BE2C (cell line): ENCODE measurements around the gene OTP.

Experiments
- DNase-seq: peaks from one replicate; pipeline ENCODE4 v3.0.0-alpha.2; 2020
- H3K27me3 ChIP-seq: fragments of 250-450 bp; sonication (Bioruptor Pico); 2 replicates; pipeline ENCODE4 v1.5.1; 2020; ENCODE audit warnings: mild to moderate bottlenecking
- H3K36me3 ChIP-seq: fragments of 250-450 bp; sonication (Bioruptor Pico); 2 replicates; pipeline ENCODE4 v1.5.1; 2020; ENCODE audit warnings: mild to moderate bottlenecking
- H3K4me1 ChIP-seq: fragments of 250-450 bp; sonication (Bioruptor Pico); 2 replicates; pipeline ENCODE4 v1.5.1; 2020
- H3K4me3 ChIP-seq: 2 replicates; pipeline ENCODE4 v1.5.1; 2011; ENCODE audit warnings: low read depth, low read length
- H3K9me3 ChIP-seq: fragments of 250-450 bp; sonication (Bioruptor Pico); 2 replicates; pipeline ENCODE4 v1.5.1; 2020
- TF ChIP-seq, protein P1 (sequence below): IDR thresholded peaks from 2 replicates; pipeline ENCODE4 v1.5.1; 2012; ENCODE audit warnings: mild to moderate bottlenecking, low read depth, low read length

OTP gene

GRCh38 chr5:77645158-77645994 lies 6.9 kb upstream of the OTP start:
- H3K27me3 ChIP-seq = peaks cover 81% of the 10 kb centered on the region
- DNase-seq = peak; percentile 74

DNA sequence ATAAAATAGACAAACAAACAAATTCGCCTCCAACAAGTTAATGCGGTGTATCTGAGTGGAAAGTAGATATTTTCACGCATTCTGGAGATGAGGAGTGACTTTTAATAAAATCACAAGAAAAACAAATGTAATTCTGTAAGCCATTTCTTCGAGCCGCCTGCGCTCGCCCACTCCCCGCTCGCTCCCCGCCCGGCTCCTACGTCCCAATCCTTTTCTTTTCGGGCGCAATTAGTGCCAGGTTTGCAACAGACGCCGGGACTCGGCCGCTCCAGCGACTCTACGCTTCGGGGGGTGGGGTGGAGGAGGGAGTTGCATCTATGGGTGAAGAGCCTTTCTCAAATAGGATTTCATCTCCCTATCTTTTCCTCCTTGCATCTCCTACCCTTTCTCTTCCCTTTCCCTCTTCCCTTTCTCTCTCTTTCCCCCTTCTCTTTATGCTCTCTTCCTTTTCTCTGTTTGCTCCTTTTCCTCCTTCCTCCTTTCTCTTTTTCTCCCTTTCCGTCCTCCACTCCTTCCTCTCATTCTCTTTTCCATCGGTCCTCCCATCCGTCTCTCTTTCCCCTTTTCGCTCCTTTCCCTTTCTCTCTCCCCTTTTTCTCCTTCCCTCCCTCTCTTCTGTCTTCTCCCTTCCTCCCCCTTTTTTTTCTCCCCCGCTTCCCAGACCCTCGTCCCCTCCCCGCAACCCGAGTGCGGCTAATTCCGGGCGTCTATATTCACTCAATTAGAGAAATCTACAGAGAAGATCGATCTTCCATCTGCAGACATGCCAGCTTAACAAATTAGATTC lies 6.1 kb upstream of the OTP start:
- no peaks in the 10 kb centered on the region for H3K36me3 ChIP-seq
- TF ChIP-seq, protein P1, sequence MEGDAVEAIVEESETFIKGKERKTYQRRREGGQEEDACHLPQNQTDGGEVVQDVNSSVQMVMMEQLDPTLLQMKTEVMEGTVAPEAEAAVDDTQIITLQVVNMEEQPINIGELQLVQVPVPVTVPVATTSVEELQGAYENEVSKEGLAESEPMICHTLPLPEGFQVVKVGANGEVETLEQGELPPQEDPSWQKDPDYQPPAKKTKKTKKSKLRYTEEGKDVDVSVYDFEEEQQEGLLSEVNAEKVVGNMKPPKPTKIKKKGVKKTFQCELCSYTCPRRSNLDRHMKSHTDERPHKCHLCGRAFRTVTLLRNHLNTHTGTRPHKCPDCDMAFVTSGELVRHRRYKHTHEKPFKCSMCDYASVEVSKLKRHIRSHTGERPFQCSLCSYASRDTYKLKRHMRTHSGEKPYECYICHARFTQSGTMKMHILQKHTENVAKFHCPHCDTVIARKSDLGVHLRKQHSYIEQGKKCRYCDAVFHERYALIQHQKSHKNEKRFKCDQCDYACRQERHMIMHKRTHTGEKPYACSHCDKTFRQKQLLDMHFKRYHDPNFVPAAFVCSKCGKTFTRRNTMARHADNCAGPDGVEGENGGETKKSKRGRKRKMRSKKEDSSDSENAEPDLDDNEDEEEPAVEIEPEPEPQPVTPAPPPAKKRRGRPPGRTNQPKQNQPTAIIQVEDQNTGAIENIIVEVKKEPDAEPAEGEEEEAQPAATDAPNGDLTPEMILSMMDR = no peak
- no peaks in the 10 kb centered on the region for H3K9me3 ChIP-seq
- peak overlapping the region; percentile 2; the same call in 1 of the 2 replicates for H3K4me3 ChIP-seq
- no peaks in the 10 kb centered on the region; the same call in 1 of the 2 replicates for H3K4me1 ChIP-seq
- peaks cover 85% of the 10 kb centered on the region for H3K27me3 ChIP-seq
- no peak for DNase-seq

More at GRCh38 chr5:77645158-77645994, 6.9 kb upstream of the OTP start:
- no peaks in the 10 kb centered on the region for H3K36me3 ChIP-seq
- TF ChIP-seq, protein P1 = peak; percentile 29; the same call in 1 of the 2 replicates
- no peaks in the 10 kb centered on the region; the same call in 1 of the 2 replicates for H3K4me1 ChIP-seq
- no peaks in the 10 kb centered on the region for H3K9me3 ChIP-seq
- H3K4me3 ChIP-seq = peak overlapping the region; percentile 53

DNA sequence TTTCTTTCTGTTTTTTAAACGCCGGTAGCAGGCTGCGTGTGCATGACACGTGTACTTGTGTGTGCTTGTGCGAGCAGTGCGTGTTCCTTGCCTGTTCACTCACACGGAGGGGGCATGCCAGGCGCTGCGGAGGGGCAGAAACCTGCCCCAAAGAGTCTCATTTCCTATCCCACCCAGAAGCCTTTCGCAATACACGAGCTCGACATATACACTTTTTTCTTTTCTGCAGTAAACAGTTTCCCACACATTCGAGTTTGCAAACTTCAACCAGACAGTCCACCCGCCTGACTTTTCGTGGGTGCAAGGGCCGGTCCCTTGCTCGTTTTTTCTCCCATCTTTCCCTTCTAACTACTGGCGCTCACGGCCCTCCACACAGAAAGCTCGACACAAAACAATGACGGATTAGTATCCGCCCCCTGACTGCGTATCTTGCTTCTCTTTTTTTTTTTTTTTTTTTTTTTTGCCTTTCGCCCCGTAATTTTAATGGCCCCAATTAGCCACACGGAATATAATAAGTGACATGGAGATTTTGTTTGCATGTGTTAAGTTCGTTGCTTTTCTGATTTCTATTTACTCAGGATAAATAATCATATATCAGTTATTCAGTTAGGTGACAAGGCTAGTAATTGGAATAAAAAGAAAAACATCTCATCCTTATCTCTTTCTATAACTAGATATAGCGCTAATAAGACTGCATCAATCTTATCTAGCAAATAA lies 5.3 kb upstream of the OTP start:
- Histone ChIP-seq H3K4me1 (no peaks in the 10 kb centered on the region; the same call in 1 of the 2 replicates), H3K36me3 (no peaks in the 10 kb centered on the region), H3K27me3 (peaks cover 93% of the 10 kb centered on the region), H3K4me3 (no peak overlapping the region), H3K9me3 (no peaks in the 10 kb centered on the region)
- TF ChIP-seq, protein P1 = no peak
- DNase-seq = no peak

GRCh38 chr5:77642738-77643653 lies 4.5 kb upstream of the OTP start:
- DNase-seq = no peak
- Histone ChIP-seq H3K27me3 (peaks cover 97% of the 10 kb centered on the region), H3K36me3 (no peaks in the 10 kb centered on the region), H3K9me3 (no peaks in the 10 kb centered on the region), H3K4me3 (no peak overlapping the region), H3K4me1 (no peaks in the 10 kb centered on the region; the same call in 1 of the 2 replicates)
- TF ChIP-seq, protein P1 = no peak

DNA sequence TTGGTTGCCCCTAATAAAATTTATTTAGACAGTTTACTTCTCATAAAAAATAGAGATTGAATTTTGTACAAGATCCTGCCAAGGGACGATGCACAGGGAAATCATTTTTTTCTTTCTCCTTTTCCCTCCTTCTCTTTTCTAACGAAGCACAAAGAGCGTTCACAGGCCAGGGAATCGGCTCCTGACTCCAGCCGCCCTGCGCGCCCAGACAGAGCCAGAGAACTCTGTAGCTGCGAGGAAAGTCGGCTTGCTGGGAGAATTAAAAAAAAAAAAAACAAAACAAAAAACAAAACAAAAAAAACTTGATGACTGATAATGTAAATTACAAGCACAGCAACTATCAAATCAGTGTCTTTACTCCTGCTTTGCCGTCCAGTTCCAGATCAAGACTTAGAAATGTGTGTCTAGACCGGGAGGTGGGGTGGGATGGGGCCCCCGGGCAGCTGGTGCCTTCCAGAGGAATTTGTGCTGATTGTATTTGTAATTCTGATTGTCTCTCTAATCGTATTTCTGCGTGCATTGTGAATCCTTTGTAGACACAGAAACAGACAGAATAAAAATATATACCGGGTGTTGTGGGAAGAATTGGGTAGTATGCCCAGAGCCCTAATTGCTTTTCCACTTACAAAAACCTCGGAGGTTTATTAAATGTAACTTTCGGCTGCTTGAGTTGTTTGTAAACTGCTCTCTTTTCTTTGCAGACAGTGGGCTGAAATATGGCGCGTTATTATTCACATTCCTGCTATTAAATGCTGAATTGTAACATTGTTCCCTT lies 3.6 kb upstream of the OTP start:
- Histone ChIP-seq H3K27me3 (peaks cover 97% of the 10 kb centered on the region), H3K9me3 (no peaks in the 10 kb centered on the region), H3K4me1 (no peaks in the 10 kb centered on the region; the same call in 1 of the 2 replicates), H3K4me3 (no peak overlapping the region), H3K36me3 (no peaks in the 10 kb centered on the region)
- TF ChIP-seq, protein P1 = no peak
- no peak for DNase-seq
